ENCODE data around the gene BANF2.

Gene BANF2

GRCh38 chr20:17735959-17736621 is 36.3 kb downstream of the BANF2 start:
- DNase-seq (ENCODE audit: low read depth), result no peak

- DNase-seq (ENCODE audit: low read depth), result no peak
These were observed 38.4 kb downstream of the BANF2 start for GRCh38 chr20:17738154-17738553.

- DNase-seq (ENCODE audit: low read depth), result no peak
These were observed 41.5 kb downstream of the BANF2 start for GRCh38 chr20:17741220-17741619.

- no peak for DNase-seq (ENCODE audit: low read depth)
These were observed 43.0 kb downstream of the BANF2 start for GRCh38 chr20:17742731-17743130.

- no peak for DNase-seq (ENCODE audit: low read depth)
These were observed 43.9 kb downstream of the BANF2 start for GRCh38 chr20:17743677-17744076.

GRCh38 chr20:17747431-17747846 is 47.7 kb downstream of the BANF2 start:
- peak; percentile 70 for DNase-seq (ENCODE audit: low read depth)

- no peak for DNase-seq (ENCODE audit: low read depth)
These were observed 48.5 kb downstream of the BANF2 start for GRCh38 chr20:17748279-17748678.

GRCh38 chr20:17749626-17749977 is 49.8 kb downstream of the BANF2 start:
- DNase-seq (ENCODE audit: low read depth), result no peak

- no peak for DNase-seq (ENCODE audit: low read depth)
These were observed 50.4 kb downstream of the BANF2 start for GRCh38 chr20:17749978-17750721.

GRCh38 chr20:17750722-17751045 is 50.9 kb downstream of the BANF2 start:
- DNase-seq (ENCODE audit: low read depth), result no peak

GRCh38 chr20:17751640-17752039 is 51.9 kb downstream of the BANF2 start:
- no peak for DNase-seq (ENCODE audit: low read depth)

GRCh38 chr20:17752459-17752858 is 52.7 kb downstream of the BANF2 start:
- no peak for DNase-seq (ENCODE audit: low read depth)

GRCh38 chr20:17753516-17753915 is 53.8 kb downstream of the BANF2 start:
- no peak for DNase-seq (ENCODE audit: low read depth)

GRCh38 chr20:17756529-17756928 is 56.8 kb downstream of the BANF2 start:
- no peak for DNase-seq (ENCODE audit: low read depth)

GRCh38 chr20:17757496-17757895 is 57.7 kb downstream of the BANF2 start:
- no peak for DNase-seq (ENCODE audit: low read depth)

GRCh38 chr20:17758010-17758409 is 58.2 kb downstream of the BANF2 start:
- DNase-seq (ENCODE audit: low read depth), result no peak

- DNase-seq (ENCODE audit: low read depth), result no peak
These were observed 58.7 kb downstream of the BANF2 start for GRCh38 chr20:17758512-17758911.

- no peak for DNase-seq (ENCODE audit: low read depth)
These were observed 59.7 kb downstream of the BANF2 start for GRCh38 chr20:17759449-17759848.

- DNase-seq (ENCODE audit: low read depth), result no peak
These were observed 61.8 kb downstream of the BANF2 start for GRCh38 chr20:17761604-17762003.

GRCh38 chr20:17762243-17762872 is 62.6 kb downstream of the BANF2 start:
- no peak for DNase-seq (ENCODE audit: low read depth)

GRCh38 chr20:17762873-17763557 is 63.2 kb downstream of the BANF2 start:
- DNase-seq (ENCODE audit: low read depth), result no peak

GRCh38 chr20:17765017-17765416 is 65.3 kb downstream of the BANF2 start:
- DNase-seq (ENCODE audit: low read depth), result no peak

- DNase-seq (ENCODE audit: low read depth), result no peak
These were observed 65.8 kb downstream of the BANF2 start for GRCh38 chr20:17765584-17765983.
